ENCODE results near the gene PLEKHM1.

PLEKHM1 gene

GRCh38 chr17:45405250-45406086, 85.1 kb downstream of the PLEKHM1 start:
- no peak overlapping the region for H3K4me2 ChIP-seq (ENCODE audit: low read length)
- H4K20me1 ChIP-seq (ENCODE audit: control insufficient read depth, insufficient read depth, low read depth, low read length): no peaks in the 10 kb centered on the region; the same call in 1 of the 2 replicates
- peaks cover 55% of the 10 kb centered on the region for H3K4me1 ChIP-seq (ENCODE audit: control insufficient read depth, low read length)
- 0 out of 2 replicates have a peak, but pooled peaks cover 3% of the 10 kb centered on the region for H3F3A ChIP-seq (ENCODE audit: control insufficient read depth, insufficient read depth)
- H3K27me3 ChIP-seq (ENCODE audit: control insufficient read depth, low read length): no peaks in the 10 kb centered on the region
- peaks cover 36% of the 10 kb centered on the region for H3K79me2 ChIP-seq (ENCODE audit: control insufficient read depth, low read length)
- H3K27ac ChIP-seq (ENCODE audit: low read depth, low read length): no peak overlapping the region
- H3K4me3 ChIP-seq (ENCODE audit: low read length): no peak overlapping the region
- H3K36me3 ChIP-seq (ENCODE audit: control insufficient read depth, low read length): peaks cover 53% of the 10 kb centered on the region
- no peaks in the 10 kb centered on the region for H3K9me2 ChIP-seq (replicated peaks; ENCODE audit: control insufficient read depth, low read length)
- TF ChIP-seq EZH2phosphoT487 (IDR thresholded peaks at IDR 0.05; ENCODE audit: borderline replicate concordance, low read length) (no peak), CTCF (IDR thresholded peaks at IDR 0.05; ENCODE audit: low read depth, low read length, poor library complexity, severe bottlenecking) (no peak)
- H3K9me3 ChIP-seq (ENCODE audit: control insufficient read depth, insufficient read depth, low read length): no peaks in the 10 kb centered on the region

DNA sequence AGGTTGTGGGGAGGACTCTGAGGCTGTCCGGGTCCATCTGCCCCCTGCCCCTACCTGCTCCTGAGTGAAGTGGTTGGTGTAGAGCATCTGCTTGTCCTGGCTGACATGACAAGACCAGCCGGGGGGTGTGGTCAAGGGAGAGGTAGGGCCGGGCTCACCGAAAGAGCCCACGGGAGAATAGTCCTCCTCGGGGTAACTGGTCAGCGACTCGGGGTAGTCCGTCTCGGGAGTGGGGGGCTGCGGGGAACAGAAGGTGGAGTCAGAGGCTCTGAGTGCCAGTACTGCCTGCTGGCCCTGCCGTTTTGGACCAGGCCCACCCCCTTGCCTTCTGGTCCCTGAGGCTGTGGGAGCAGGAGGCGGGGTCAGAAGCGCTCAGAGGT, 85.7 kb downstream of the PLEKHM1 start:
- H3F3A ChIP-seq (ENCODE audit: control insufficient read depth, insufficient read depth): 0 out of 2 replicates have a peak, but pooled peaks cover 3% of the 10 kb centered on the region
- no peaks in the 10 kb centered on the region for H3K9me3 ChIP-seq (ENCODE audit: control insufficient read depth, insufficient read depth, low read length)
- no peak for TF ChIP-seq CTCF (IDR thresholded peaks at IDR 0.05; ENCODE audit: low read depth, low read length, poor library complexity, severe bottlenecking)
- no peak for TF ChIP-seq EZH2phosphoT487 (IDR thresholded peaks at IDR 0.05; ENCODE audit: borderline replicate concordance, low read length)
- H3K9me2 ChIP-seq (replicated peaks; ENCODE audit: control insufficient read depth, low read length): no peaks in the 10 kb centered on the region
- H3K4me3 ChIP-seq (ENCODE audit: low read length): no peak overlapping the region
- no peaks in the 10 kb centered on the region for H3K27me3 ChIP-seq (ENCODE audit: control insufficient read depth, low read length)
- no peak overlapping the region for H3K4me2 ChIP-seq (ENCODE audit: low read length)
- no peak overlapping the region for H3K27ac ChIP-seq (ENCODE audit: low read depth, low read length)
- H4K20me1 ChIP-seq (ENCODE audit: control insufficient read depth, insufficient read depth, low read depth, low read length): no peaks in the 10 kb centered on the region; the same call in 1 of the 2 replicates
- H3K36me3 ChIP-seq (ENCODE audit: control insufficient read depth, low read length): peaks cover 52% of the 10 kb centered on the region
- H3K79me2 ChIP-seq (ENCODE audit: control insufficient read depth, low read length): peaks cover 32% of the 10 kb centered on the region
- peaks cover 50% of the 10 kb centered on the region for H3K4me1 ChIP-seq (ENCODE audit: control insufficient read depth, low read length)

GRCh38 chr17:45403906-45404490, 86.5 kb downstream of the PLEKHM1 start:
- TF ChIP-seq CTCF (IDR thresholded peaks at IDR 0.05; ENCODE audit: low read depth, low read length, poor library complexity, severe bottlenecking) (no peak), EZH2phosphoT487 (IDR thresholded peaks at IDR 0.05; ENCODE audit: borderline replicate concordance, low read length) (no peak)
- H3K27me3 ChIP-seq (ENCODE audit: control insufficient read depth, low read length): no peaks in the 10 kb centered on the region
- H3K4me1 ChIP-seq (ENCODE audit: control insufficient read depth, low read length): peaks cover 41% of the 10 kb centered on the region
- 0 out of 2 replicates have a peak, but pooled peaks cover 3% of the 10 kb centered on the region for H3F3A ChIP-seq (ENCODE audit: control insufficient read depth, insufficient read depth)
- H3K9me2 ChIP-seq (replicated peaks; ENCODE audit: control insufficient read depth, low read length): no peaks in the 10 kb centered on the region
- no peaks in the 10 kb centered on the region for H3K9me3 ChIP-seq (ENCODE audit: control insufficient read depth, insufficient read depth, low read length)
- H3K4me2 ChIP-seq (ENCODE audit: low read length): no peak overlapping the region
- peaks cover 23% of the 10 kb centered on the region for H3K79me2 ChIP-seq (ENCODE audit: control insufficient read depth, low read length)
- H3K27ac ChIP-seq (ENCODE audit: low read depth, low read length): no peak overlapping the region
- H3K4me3 ChIP-seq (ENCODE audit: low read length): no peak overlapping the region
- peaks cover 54% of the 10 kb centered on the region for H3K36me3 ChIP-seq (ENCODE audit: control insufficient read depth, low read length)
- H4K20me1 ChIP-seq (ENCODE audit: control insufficient read depth, insufficient read depth, low read depth, low read length): no peaks in the 10 kb centered on the region; the same call in 1 of the 2 replicates

Measured in DOHH2 (cell line).